Pancreas (tissue), 10 donors: Measurements from ENCODE around the gene SCML1. TPM values are rescaled to one million over a fixed set of nuclear protein-coding genes. Genes with fewer than 3 reads are reported as not detected.

Experiments used
- ATAC-seq, 4 donors: fragments of 200-7000 bp; cut with Tn5 transposase; one replicate each; pipeline versions ENCODE4 v1.8.0 to v1.9.1; 2020; ENCODE audit warnings: mild to moderate bottlenecking in 4 of 4, moderate library complexity in 4 of 4
- DNase-seq, 6 donors: peaks; one replicate each; pipeline ENCODE4 v3.0.0-alpha.2; 2020
- FAIRE-seq: peaks from 2 replicates; lab custom pipeline; 2012; peaks lifted over from hg19 to GRCh38; lab: Jason Lieb, UNC
- H3K27ac ChIP-seq, 4 donors: fragments of 200-600 bp; sonication (generic); 1 replicate in 3 of 4; 2 replicates in 1 of 4; pipeline versions ENCODE4 v1.5.0 to v1.8.0; 2020
- H3K27me3 ChIP-seq, 4 donors: fragments of 200-600 bp; one replicate each; pipeline ENCODE4 v1.8.0; 2021
- H3K36me3 ChIP-seq, 3 donors: fragments of 200-600 bp; sonication (generic) in 1 of 3; one replicate each; pipeline versions ENCODE4 v1.5.0 to v1.8.0; 2020 to 2021
- H3K4me1 ChIP-seq, 3 donors: fragments of 200-600 bp; one replicate each; pipeline ENCODE4 v1.8.0; 2021
- H3K4me3 ChIP-seq, 4 donors: fragments of 200-600 bp; sonication (generic) in 2 of 4; one replicate each; pipeline versions ENCODE4 v1.5.0 to v1.8.0; 2020 to 2021
- H3K9me3 ChIP-seq, 4 donors: fragments of 200-600 bp; one replicate each; pipeline ENCODE4 v1.8.0; 2021
- CTCF ChIP-seq, 4 donors: fragments of 200-600 bp; sonication (generic) in 3 of 4; IDR thresholded peaks; one replicate each; pipeline versions ENCODE4 v1.5.0 to v1.8.0; 2021; ENCODE audit warnings: antibody characterized with exemption in 4 of 4
- WGBS, 2 donors: extraction: QIAGEN DNeasy Blood & Tissue Kit; methylation state at CpG; one replicate each; pipeline ENCODE4 v1.1.7; 2013; 5-methylcytosine and 5-hydroxymethylcytosine counted together
- intact Hi-C, 3 donors: fragments of 100-400 bp; cut with DNase I; formaldehyde crosslinking; loops; one replicate each; pipeline versions ENCODE4 v1.11.1 to v1.14.2; 2022
- polyA plus RNA-seq, 2 donors: library from polyadenylated mRNA; stranded (reverse); fragments of 200-250 nt; gene quantifications; one replicate each; pipeline ENCODE4 v1.2.3, GENCODE V29; 2013
- total RNA-seq, 6 donors: library from RNA; stranded (reverse); fragmentation: NEBNext Ultra II Directional in 4 of 6; extraction: Animal tissue kit (Norgen Biotek cat#: 25700) in 4 of 6; gene quantifications; one replicate each; pipeline versions ENCODE4 v1.2.1 to v1.2.4, GENCODE V29; 2021 to 2023
- donor health status: healthy with polysubstance abuse.
- donor health status: DM: no; HTN: no; CAD: no; lungs with moderate emphysema.
- donor health status: DM: no; HTN: no; CAD: no.
- donor health status: control.
- donor health status: control.
- donor health status: Bipolar disorder and iron deficiency.
- donor health status: DM: yes; HTN: yes; CAD: no.
- donor health status: DM: no; HTN: no; CAD: no.
- donor health status: DM: no; HTN: no; CAD: no.
- donor health status: DM: yes; HTN: yes; CAD: no.

Gene SCML1
- total and polyA plus RNA-seq, 8 donors, result 3.8 to 15.5 (median 4.8) TPM

DNA sequence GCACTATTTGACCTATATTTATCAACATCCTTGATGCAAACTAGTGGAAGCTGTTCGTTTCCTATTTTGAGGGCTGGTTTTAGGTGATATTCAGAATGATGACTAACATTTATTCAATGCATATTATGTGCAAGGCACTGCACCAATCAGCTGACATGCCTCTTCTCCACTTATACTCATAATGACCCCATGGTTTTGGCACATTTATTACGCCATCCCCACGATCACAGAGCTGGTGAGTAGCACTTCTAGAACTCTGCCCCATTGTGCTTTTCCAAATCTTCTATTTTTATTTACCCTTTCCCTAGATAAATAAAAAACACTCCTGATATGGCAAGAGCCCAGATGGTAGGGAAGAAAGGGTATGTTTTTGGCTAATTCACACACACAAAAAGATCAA is 13.1 kb downstream of the SCML1 start:
- intact Hi-C loops, result no loop called here
- FAIRE-seq, result no peak
- 62 to 82% methylated on average over 3 of the region's 3 CpGs for WGBS, 2 donors
- TF ChIP-seq CTCF (IDR thresholded peaks at IDR 0.05), result no peak
- no peak overlapping the region for H3K27ac ChIP-seq
- H3K27me3 ChIP-seq, result no peaks in the 10 kb centered on the region
- H3K9me3 ChIP-seq, result no peaks in the 10 kb centered on the region
- no peak for DNase-seq
- no peak overlapping the region for H3K4me3 ChIP-seq
- peaks cover 0 to 2% (median 0%) of the 10 kb centered on the region in 3 donors for H3K36me3 ChIP-seq
- ATAC-seq, result no peak
- peaks cover 0 to 5% (median 3%) of the 10 kb centered on the region in 3 donors for H3K4me1 ChIP-seq

DNA sequence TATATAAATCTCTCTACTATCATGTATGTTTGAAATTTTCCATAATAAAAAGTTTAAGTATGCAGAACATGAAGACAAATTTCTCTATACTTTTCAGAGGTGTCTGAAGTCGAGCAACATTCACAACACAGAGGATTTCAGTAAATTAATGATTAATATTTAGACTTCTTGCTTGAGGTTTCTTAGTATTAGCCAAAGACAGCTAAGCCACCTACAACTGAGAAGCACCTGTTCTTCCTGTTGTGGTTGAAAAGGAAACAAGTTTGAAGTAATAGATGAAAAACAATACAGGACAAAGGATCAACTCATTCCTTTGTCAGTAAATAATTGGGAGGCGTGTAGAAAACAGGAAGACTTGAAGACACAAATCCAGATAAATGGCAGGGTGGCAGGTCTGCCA is 21.1 kb downstream of the SCML1 start:
- FAIRE-seq (no peak), ATAC-seq (no peak), DNase-seq (no peak)
- Histone ChIP-seq H3K4me1 (no peaks in the 10 kb centered on the region), H3K27ac (no peak overlapping the region), H3K4me3 (no peak overlapping the region), H3K9me3 (no peaks in the 10 kb centered on the region), H3K27me3 (no peaks in the 10 kb centered on the region), H3K36me3 (no peaks in the 10 kb centered on the region)
- intact Hi-C loops, result no loop called here
- no peak for TF ChIP-seq CTCF (IDR thresholded peaks at IDR 0.05)
- WGBS, 2 donors, result 58 to 77% methylated on average over 2 of the region's 2 CpGs

- ATAC-seq (no peak), FAIRE-seq (no peak), DNase-seq (no peak)
- TF ChIP-seq CTCF (IDR thresholded peaks at IDR 0.05), result no peak
- no peaks in the 10 kb centered on the region for H3K27me3 ChIP-seq
- no peaks in the 10 kb centered on the region for H3K9me3 ChIP-seq
- H3K27ac ChIP-seq, result no peak overlapping the region
- intact Hi-C loops, result no loop called here
- WGBS, 2 donors, result 70 to 80% methylated on average over 1 of the region's 1 CpG
- no peaks in the 10 kb centered on the region for H3K4me1 ChIP-seq
- H3K4me3 ChIP-seq, result no peak overlapping the region
- H3K36me3 ChIP-seq, result no peaks in the 10 kb centered on the region
These were observed 22.7 kb downstream of the SCML1 start for GRCh38 chrX:17759990-17760389.

DNA sequence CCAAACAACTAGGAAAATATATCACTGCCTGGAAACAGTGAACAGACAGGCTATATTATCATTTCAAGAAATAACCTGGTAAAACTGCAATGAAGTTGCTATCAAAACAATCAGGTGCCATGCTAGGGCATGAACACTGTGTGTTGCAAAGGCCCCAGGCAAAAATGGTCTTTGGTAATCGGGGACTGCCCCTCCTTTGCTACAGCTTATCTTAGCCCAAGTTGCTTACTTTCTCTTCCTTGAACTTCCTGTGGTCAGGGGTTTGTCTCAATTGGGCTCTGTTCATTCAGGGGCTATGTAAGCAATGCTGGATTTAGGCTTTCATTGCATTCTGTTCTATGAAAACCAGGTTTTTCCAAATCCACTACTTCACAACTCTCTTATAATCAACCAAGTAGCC is 30.4 kb downstream of the SCML1 start:
- 22 to 36% methylated on average over 1 of the region's 1 CpG for WGBS, 2 donors
- Histone ChIP-seq H3K4me3 (no peak overlapping the region), H3K9me3 (no peaks in the 10 kb centered on the region), H3K27ac (no peak overlapping the region), H3K36me3 (no peaks in the 10 kb centered on the region), H3K4me1 (no peaks in the 10 kb centered on the region), H3K27me3 (peaks cover 0 to 3% (median 0%) of the 10 kb centered on the region in 4 donors)
- no peak for ATAC-seq
- intact Hi-C loops, result no loop called here
- no peak for DNase-seq
- FAIRE-seq, result no peak
- no peak for TF ChIP-seq CTCF (IDR thresholded peaks at IDR 0.05)

GRCh38 chrX:17768997-17769396 is 31.7 kb downstream of the SCML1 start:
- TF ChIP-seq CTCF (IDR thresholded peaks at IDR 0.05), result no peak
- Histone ChIP-seq H3K27me3 (peaks cover 0 to 5% (median 2%) of the 10 kb centered on the region in 4 donors), H3K27ac (no peak overlapping the region), H3K4me3 (no peak overlapping the region), H3K9me3 (no peaks in the 10 kb centered on the region), H3K4me1 (no peaks in the 10 kb centered on the region), H3K36me3 (no peaks in the 10 kb centered on the region)
- no peak for ATAC-seq
- no peak for FAIRE-seq
- 36 to 41% methylated on average over 5 of the region's 5 CpGs for WGBS, 2 donors
- peak in 1 of 6 donors; percentile 25 for DNase-seq
- intact Hi-C loops, result no loop called here
